K562 (cell line): ENCODE data around the gene MSX1.

Source experiments
- BDP1 ChIP-seq: IDR thresholded peaks from 3 replicates; pipeline ENCODE4 v1.6.1; 2011; ENCODE audit not compliant: insufficient read length, insufficient read depth
- FOXK1 ChIP-seq: sonication (generic); formaldehyde crosslinking; IDR thresholded peaks from 2 replicates; pipeline ENCODE4 v1.8.0; 2022; ENCODE audit warnings: missing genetic modification reagents, mild to moderate bottlenecking, borderline replicate concordance
- HNRNPK ChIP-seq: fragments of 200-400 bp; formaldehyde crosslinking; IDR thresholded peaks from one replicate; pipeline ENCODE4 v1.6.1; 2018; ENCODE audit warnings: mild to moderate bottlenecking, low read depth, low read length; ENCODE audit not compliant: poor library complexity, severe bottlenecking
- MAX ChIP-seq: sonication (generic); formaldehyde crosslinking; IDR thresholded peaks from 2 replicates; pipeline ENCODE4 v1.9.0; 2022; ENCODE audit warnings: mild to moderate bottlenecking, missing genetic modification reagents
- PYGO2 ChIP-seq: fragments of 450-650 bp; IDR thresholded peaks from 2 replicates; pipeline ENCODE4 v1.6.1; 2016; ENCODE audit warnings: mild to moderate bottlenecking, missing genetic modification characterization, moderate library complexity, missing compliant biosample characterization
- TBL1XR1 ChIP-seq, 2 experiments: IDR thresholded peaks; 2 replicates each; pipeline ENCODE4 v1.6.1; 2012; ENCODE audit warnings: improper control_type of control experiment in 2 of 2, low read length in 2 of 2, mild to moderate bottlenecking in 1 of 2
- ZFX ChIP-seq: sonication (generic); formaldehyde crosslinking; IDR thresholded peaks from 2 replicates; pipeline ENCODE4 v1.8.0; 2022; ENCODE audit warnings: mild to moderate bottlenecking, missing genetic modification reagents, moderate library complexity

- TF ChIP-seq ZFX (CRISPR knock-in tag) (no peak), PYGO2 (tag) (no peak), TBL1XR1 (IDR thresholded peaks at IDR 0.05; ENCODE audit: low read length in 2 of 2) (no peak), MAX (CRISPR knock-in tag) (no peak), HNRNPK (no peak), BDP1 (no peak), FOXK1 (CRISPR knock-in tag) (no peak)
These were observed 16.7 kb upstream of the MSX1 start for GRCh38 chr4:4842476-4843441.
